ENCODE results near the gene MMP15. TPM values are rescaled to one million over a fixed set of nuclear protein-coding genes. Genes with fewer than 3 reads are reported as not detected.

MMP15 gene
- polyA plus RNA-seq, 1 donor: 56.8 TPM

Other genes with a start within 250 kb of the MMP15 start
- gene KIFC3, start 223.3 kb upstream of the MMP15 start, polyA plus RNA-seq: 82.3 TPM
- 7.5 TPM for gene CNGB1, start 54.6 kb upstream of the MMP15 start, polyA plus RNA-seq
- 5.8 TPM for gene ZNF319, start 25.1 kb upstream of the MMP15 start, polyA plus RNA-seq
- gene USB1, start 24.3 kb upstream of the MMP15 start, polyA plus RNA-seq: 26.5 TPM
- 64.4 TPM for gene CFAP20, start 103.6 kb downstream of the MMP15 start, polyA plus RNA-seq
- gene CSNK2A2, start 172.4 kb downstream of the MMP15 start, polyA plus RNA-seq: 50.7 TPM